Kidney epithelial cell (primary cell): ENCODE data around the gene AKAIN1. TPM values are rescaled to one million over a fixed set of nuclear protein-coding genes. Genes with fewer than 3 reads are reported as not detected.

Experiments
- DNase-seq: peaks from one replicate; pipeline ENCODE4 v3.0.0-alpha.2; 2010; ENCODE audit warnings: low read depth
- H3K27me3 ChIP-seq: 2 replicates; pipeline ENCODE4 v1.6.0; 2011; ENCODE audit warnings: low read length; ENCODE audit not compliant: control insufficient read depth, insufficient read depth
- H3K36me3 ChIP-seq: 2 replicates; pipeline ENCODE4 v1.5.1; 2011; ENCODE audit warnings: low read length; ENCODE audit not compliant: control insufficient read depth, insufficient read depth
- H3K4me3 ChIP-seq: 2 replicates; pipeline ENCODE4 v1.5.1; 2011; ENCODE audit warnings: low read depth, mild to moderate bottlenecking, control low read depth, low read length
- total RNA-seq: library from RNA; depleted of rRNA; stranded (reverse); fragments of >200 nt; gene quantifications from 2 replicates; pipeline ENCODE4 v1.2.3, GENCODE V29; 2015
- TF ChIP-seq, protein P1 (sequence below): IDR thresholded peaks from 2 replicates; pipeline ENCODE4 v1.5.1; 2011; ENCODE audit warnings: mild to moderate bottlenecking, moderate library complexity, low read length, control low read depth, inconsistent platforms; ENCODE audit not compliant: insufficient read depth, poor library complexity, severe bottlenecking

AKAIN1 gene
- total RNA-seq, 1 donor from 2014 or later, result not detected

DNA sequence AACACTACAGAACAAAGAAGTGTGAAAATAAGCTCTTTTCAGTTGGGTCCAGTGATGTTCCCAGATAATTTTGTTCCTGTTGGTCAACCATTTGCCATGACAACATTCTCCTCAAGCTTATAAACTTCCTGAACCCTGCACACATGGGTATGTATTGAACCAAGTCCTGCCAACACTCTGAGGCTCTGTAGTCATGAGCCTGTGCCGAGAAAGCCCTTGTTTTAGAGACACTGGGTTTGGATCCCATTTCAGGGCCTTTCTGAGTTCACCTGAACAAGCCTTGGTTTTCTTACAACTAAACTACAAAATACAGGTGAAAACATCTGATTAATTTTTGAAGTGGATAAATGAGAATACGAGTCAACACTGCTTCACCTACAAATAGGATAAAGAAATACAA is 38.5 kb downstream of the AKAIN1 start:
- Histone ChIP-seq H3K27me3 (no peaks in the 10 kb centered on the region), H3K4me3 (no peak overlapping the region), H3K36me3 (no peaks in the 10 kb centered on the region)
- DNase-seq, result no peak
- TF ChIP-seq, protein P1, sequence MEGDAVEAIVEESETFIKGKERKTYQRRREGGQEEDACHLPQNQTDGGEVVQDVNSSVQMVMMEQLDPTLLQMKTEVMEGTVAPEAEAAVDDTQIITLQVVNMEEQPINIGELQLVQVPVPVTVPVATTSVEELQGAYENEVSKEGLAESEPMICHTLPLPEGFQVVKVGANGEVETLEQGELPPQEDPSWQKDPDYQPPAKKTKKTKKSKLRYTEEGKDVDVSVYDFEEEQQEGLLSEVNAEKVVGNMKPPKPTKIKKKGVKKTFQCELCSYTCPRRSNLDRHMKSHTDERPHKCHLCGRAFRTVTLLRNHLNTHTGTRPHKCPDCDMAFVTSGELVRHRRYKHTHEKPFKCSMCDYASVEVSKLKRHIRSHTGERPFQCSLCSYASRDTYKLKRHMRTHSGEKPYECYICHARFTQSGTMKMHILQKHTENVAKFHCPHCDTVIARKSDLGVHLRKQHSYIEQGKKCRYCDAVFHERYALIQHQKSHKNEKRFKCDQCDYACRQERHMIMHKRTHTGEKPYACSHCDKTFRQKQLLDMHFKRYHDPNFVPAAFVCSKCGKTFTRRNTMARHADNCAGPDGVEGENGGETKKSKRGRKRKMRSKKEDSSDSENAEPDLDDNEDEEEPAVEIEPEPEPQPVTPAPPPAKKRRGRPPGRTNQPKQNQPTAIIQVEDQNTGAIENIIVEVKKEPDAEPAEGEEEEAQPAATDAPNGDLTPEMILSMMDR, result no peak

DNA sequence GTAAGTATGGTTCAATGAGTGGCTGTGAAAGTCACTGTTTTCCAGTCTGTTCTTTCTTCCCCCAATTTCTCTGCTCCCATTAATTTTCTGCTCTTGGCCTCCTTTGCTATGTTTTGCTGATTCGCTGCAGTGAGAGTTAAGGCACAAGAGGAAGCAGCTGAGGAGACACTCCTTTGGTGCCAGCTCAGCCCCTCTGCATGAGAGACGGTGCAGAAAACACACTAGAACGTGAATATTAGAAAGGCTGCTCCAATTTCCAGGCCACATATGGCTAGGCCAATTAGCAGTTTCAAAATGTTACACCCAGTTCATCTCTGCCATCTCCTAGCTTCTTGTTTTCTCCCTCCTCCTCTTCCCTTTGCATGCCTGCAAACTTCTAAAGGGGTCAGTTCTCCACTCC is 38.9 kb downstream of the AKAIN1 start:
- TF ChIP-seq, protein P1, result no peak
- no peak for DNase-seq
- no peaks in the 10 kb centered on the region for H3K36me3 ChIP-seq
- H3K27me3 ChIP-seq, result no peaks in the 10 kb centered on the region
- no peak overlapping the region for H3K4me3 ChIP-seq

- no peak for DNase-seq
- no peaks in the 10 kb centered on the region for H3K27me3 ChIP-seq
- no peaks in the 10 kb centered on the region for H3K36me3 ChIP-seq
- TF ChIP-seq, protein P1, result no peak
- H3K4me3 ChIP-seq, result no peak overlapping the region
These were observed 41.2 kb downstream of the AKAIN1 start for GRCh38 chr18:5155907-5156287.

GRCh38 chr18:5155218-5155906 is 41.7 kb downstream of the AKAIN1 start:
- no peak overlapping the region for H3K4me3 ChIP-seq
- no peaks in the 10 kb centered on the region for H3K36me3 ChIP-seq
- TF ChIP-seq, protein P1, result no peak
- no peak for DNase-seq
- H3K27me3 ChIP-seq, result no peaks in the 10 kb centered on the region

- TF ChIP-seq, protein P1, result no peak
- Histone ChIP-seq H3K27me3 (no peaks in the 10 kb centered on the region), H3K4me3 (no peak overlapping the region), H3K36me3 (no peaks in the 10 kb centered on the region)
- no peak for DNase-seq
These were observed 44.6 kb downstream of the AKAIN1 start for GRCh38 chr18:5152343-5153020.
